GM12892 (cell line): ENCODE measurements around the gene NUDT14.

Experiments
- DNase-seq: peaks from one replicate; pipeline ENCODE4 v3.0.0; 2011; ENCODE audit not compliant: insufficient read length
- FAIRE-seq: peaks from 2 replicates; lab custom pipeline; 2011; peaks lifted over from hg19 to GRCh38; lab: Jason Lieb, UNC
- POLR2A ChIP-seq: IDR thresholded peaks from 2 replicates; pipeline ENCODE4 v1.6.1; 2011; ENCODE audit warnings: low read depth, low read length, control low read depth
- POLR2AphosphoS5 ChIP-seq: IDR thresholded peaks from 2 replicates; pipeline ENCODE4 v1.6.1; 2011; ENCODE audit warnings: low read depth, low read length, control low read depth
- TAF1 ChIP-seq: IDR thresholded peaks from 2 replicates; pipeline ENCODE4 v1.6.1; 2011; ENCODE audit warnings: low read depth, mild to moderate bottlenecking, control low read depth, low read length, borderline replicate concordance

Gene NUDT14

DNA sequence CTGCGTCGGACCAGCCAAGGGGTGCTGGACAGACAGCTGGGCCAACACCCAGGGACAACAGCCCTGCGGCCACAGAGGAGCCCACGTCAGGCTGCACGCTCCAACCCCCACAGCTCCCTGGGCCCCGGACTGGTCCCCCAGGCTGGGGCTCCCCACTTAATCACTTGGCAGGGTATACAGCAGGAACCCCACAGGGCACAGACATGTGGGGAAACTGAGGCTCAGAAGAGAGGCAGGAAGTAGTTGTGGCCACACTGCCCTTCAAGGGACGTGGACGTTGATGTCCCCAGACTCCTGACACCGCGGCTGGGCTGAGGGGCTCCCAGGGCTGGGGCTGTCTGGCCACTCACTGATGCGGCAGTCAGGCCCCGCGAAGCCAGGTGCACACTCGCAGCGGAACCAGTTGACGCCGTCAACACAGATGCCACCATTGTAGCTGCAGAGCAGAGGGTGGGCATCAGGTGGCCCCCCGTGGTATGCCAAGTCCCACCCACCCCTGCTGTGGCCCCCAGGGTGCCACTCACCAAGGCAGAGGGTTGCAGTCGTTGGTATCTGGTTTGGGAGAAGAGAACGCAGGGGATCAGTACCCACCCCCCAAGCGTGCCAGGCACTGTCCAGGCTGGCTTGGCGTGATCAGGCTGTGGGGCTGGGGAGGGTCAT, 34.0 kb downstream of the NUDT14 start:
- no peak for FAIRE-seq
- TF ChIP-seq POLR2A, result no peak
- no peak for TF ChIP-seq POLR2AphosphoS5
- no peak for TF ChIP-seq TAF1
- DNase-seq, result peak; percentile 16

DNA sequence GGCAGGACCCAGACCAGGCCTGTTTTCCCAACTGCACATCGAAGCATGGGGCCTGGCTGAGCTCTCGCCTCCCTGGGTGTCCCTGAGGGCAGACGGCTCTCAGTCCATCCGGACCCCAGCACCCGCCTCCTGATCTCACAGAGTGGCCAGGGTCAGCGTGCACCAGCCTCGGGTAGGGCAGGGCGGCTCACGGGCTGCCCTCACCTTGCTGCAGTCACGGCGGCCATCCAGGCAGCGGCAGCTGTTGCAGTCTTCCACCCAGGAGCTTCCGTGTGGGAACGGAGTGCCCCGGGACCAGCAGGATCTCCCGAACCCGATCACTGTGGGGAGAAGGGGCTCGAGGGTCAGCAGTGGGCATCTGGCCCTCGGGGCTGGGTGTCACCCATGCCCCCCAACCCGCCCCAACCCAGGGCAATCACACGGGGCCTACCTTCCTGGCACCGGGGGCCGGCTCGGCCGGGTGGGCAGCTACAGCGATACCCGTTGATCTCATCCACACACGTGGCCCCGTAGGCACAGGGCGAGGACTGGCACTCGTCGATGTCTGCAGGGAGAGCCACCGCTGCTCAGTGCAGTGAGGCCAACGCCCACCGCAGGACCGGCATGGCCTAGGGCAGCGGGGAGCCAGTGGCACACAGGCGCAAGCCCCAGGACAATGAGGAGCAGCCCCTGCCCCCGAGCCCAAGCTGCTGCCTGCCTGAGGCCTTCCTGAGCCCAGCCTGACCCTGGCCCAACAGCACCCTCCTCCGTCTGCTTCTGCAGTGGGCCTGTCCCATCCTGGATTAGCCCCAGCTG, 34.7 kb downstream of the NUDT14 start:
- FAIRE-seq, result no peak
- no peak for TF ChIP-seq POLR2A
- TF ChIP-seq TAF1, result no peak
- no peak for TF ChIP-seq POLR2AphosphoS5
- DNase-seq, result peak; percentile 23

DNA sequence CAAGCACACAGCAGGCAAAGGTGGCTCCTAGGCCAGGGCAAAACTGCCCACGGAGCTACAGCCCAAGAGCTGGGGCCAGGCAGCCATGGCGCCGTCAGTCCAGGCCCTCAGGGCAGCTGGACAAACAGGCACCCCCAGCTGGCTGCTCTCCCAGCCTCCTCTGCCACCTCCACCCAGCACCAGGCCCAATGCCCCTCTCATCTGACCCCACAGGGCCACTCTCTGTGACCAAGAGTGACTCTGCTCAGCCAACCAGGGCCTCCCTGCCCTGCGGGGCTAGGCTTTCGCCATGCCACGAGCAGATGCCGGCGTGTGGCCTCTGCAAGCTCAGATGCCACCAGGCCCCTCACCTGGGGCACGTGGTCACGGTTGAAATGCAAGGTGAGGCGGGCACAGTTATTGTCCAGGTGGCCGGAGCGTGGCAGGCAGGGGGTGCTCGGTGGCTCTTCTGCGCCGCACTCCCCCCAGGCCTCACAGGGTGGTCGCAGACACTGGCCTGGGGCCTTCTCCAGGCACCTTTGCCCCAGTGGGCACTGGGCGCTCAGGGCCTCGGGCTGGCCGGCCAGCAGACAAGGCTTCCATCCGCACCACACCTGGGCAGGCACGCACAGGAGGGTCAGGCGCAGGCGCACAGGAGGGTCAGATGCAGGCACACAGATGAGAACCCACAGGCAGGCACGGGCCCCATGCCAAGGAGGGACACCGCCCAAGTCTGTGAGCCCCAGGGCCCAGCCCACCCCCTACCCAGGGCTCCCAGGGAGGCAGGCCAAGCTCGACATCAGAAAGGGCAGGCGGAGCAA, 35.5 kb downstream of the NUDT14 start:
- peak; percentile 18 for DNase-seq
- no peak for FAIRE-seq
- TF ChIP-seq POLR2A (no peak), TAF1 (no peak), POLR2AphosphoS5 (no peak)

GRCh38 chr14:105144666-105145380, 36.3 kb downstream of the NUDT14 start:
- FAIRE-seq (no peak), DNase-seq (no peak)
- TF ChIP-seq TAF1 (no peak), POLR2A (no peak), POLR2AphosphoS5 (no peak)

DNA sequence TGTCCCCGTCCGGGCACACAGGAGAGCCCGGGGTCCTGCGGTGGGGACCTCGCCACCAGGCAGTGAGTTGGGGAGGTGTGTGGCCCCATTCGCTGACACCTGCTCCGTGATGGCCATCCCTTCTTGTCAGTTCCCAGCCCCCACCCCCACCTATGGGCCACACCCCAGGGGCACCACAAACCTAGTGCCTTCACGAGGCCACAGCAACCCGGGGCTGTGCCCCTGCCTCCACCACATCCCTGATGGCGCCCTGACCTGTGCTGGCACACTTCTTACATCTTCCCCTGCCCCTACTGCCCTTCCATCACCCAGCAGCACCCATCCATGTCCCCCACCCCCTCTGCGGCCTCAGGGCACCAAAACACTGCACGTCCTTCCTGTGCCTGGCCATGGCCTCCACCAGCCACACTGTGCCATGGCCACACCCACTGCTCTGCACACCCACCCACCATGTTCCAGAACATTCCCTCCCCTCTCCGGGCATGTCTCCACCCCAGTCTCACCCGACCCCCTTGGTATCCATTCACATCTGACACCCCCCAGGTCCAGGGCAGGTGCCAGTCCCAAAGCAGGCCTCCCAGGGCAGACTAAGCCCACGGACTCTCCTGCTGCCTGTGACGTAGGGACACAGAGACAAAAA, 37.0 kb downstream of the NUDT14 start:
- DNase-seq (no peak), FAIRE-seq (no peak)
- TF ChIP-seq POLR2A (no peak), POLR2AphosphoS5 (no peak), TAF1 (no peak)

DNA sequence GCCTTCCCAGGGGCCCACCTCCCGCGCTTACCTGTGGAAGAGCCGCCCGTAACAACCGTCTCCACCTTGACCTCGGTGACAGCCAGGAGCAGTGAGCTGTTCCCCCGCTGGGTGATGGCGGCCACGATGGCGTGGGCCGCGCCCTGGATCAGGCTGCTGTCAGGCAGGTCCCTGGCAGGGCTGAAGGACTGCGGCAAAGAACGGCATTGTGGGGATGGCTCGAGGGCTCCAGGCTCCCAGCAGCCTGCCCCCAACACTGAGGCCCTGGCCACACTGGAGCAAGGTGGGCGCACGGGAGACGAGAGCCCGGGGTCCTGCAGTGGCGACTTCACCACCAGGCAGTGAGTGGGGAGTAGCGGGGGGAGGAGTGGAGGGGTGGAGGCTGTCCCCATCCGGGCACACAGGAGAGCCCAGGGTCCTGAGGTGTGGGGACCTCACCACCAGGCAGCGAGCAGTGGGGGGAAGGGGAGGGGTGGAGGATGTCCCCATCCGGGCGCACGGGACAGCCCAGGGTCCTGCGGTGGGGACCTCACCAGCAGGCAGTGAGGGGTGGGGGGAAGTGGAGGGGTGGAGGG, 37.6 kb downstream of the NUDT14 start:
- TF ChIP-seq POLR2AphosphoS5, result no peak
- TF ChIP-seq POLR2A, result no peak
- TF ChIP-seq TAF1, result no peak
- FAIRE-seq (no peak), DNase-seq (no peak)

DNA sequence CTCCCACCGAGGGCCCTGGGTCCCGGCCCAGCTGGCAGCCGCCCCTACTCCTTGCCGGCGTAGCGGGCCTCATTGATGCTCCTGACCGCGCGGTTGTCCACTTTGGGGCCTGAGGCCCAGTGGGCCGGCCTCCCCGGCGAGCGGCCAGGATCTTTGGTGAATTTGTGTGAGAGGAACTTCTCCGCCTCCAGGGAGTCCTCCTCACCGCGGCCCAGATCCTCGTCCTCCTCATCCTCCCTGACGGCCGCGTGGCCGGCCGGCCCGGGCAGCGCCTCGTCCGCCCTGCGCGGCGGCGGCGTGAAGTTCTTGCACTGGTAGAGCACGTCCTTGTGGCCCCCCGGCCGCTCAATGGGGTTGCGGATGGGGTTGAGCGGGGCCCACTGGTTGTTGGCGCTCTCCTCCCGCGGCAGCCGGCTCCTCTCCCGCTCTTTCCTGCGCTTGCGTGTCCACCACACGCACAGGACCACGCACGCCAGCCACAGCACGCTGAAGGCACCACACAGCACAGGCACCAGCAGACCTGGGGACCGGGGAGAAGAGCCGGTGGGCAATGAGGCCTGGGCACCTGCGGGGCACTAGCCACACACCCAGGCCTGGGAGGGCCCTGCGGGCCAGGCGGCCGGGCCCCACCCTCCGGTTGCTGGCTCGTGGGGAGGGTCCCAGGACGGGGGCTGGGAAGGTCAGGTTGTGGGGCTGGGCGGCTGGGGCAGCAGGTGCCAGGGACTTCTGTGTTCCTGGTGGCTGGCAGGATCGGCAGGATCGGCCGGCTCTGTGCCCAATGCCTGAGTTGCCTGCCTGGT, 38.3 kb downstream of the NUDT14 start:
- DNase-seq, result no peak
- no peak for FAIRE-seq
- TF ChIP-seq POLR2A (no peak), TAF1 (no peak), POLR2AphosphoS5 (no peak)

DNA sequence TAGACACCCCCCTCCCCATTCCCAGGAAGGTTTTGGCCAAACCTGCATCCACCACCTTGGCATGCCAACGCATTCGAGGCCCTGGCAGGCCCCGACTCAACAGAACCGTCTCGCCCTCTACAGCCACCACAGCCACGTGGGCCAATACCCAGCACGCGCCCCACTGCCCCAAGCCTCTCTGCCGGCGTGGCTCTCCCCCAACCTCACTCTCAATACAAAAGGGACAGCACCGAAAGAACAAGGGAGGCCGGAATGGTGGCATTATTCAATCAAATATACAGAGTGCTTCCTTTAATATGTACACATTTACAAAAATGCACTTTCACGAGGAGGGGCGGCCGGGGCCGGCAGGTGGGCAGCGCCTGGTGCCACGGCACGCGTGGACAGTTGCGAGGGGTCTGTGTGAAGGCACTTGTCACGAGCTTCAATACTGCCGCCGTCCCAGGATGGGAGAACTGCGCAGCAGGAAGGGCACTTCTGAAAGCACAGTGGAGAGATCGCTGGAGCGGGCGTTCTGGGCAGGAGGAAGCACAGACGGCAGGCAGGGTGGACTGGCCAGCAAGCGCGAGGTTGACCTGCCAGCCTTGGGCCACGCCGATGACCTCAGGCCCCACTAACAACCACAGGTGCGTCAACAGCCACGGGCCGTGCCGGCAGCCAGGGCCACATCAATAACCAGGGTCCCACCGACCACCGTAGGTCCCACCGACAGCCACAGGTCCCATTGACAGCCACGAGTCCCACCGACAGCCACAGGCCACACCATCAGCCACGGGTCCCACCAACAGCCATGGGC, 39.4 kb downstream of the NUDT14 start:
- no peak for TF ChIP-seq TAF1
- TF ChIP-seq POLR2AphosphoS5, result no peak
- TF ChIP-seq POLR2A, result no peak
- DNase-seq (no peak), FAIRE-seq (no peak)

- FAIRE-seq (no peak), DNase-seq (no peak)
- TF ChIP-seq TAF1 (no peak), POLR2A (no peak), POLR2AphosphoS5 (no peak)
These were observed 40.1 kb downstream of the NUDT14 start for GRCh38 chr14:105141026-105141425.
